A673 (cell line): ENCODE data around the gene ANKZF1. TPM values are rescaled to one million over a fixed set of nuclear protein-coding genes. Genes with fewer than 3 reads are reported as not detected.

Experiments
- BruUV-seq: library from RNA; stranded (reverse); fragments of 400-500 nt; replicated peaks from 2 replicates; lab custom pipeline; 2021; lab: Mats Ljungman, UMichigan
- CTCF ChIA-PET: fragments of 300-600 bp; sonication (Branson Sonifier 250); formaldehyde crosslinking; loops from one replicate; lab custom pipeline; 2022; ENCODE audit warnings: antibody characterized with exemption; lab: Charles Lee
- POLR2A ChIA-PET: fragments of 300-600 bp; sonication (Branson Sonifier 250); formaldehyde crosslinking; loops from one replicate; lab custom pipeline; 2022; ENCODE audit warnings: antibody characterized with exemption; ENCODE audit not compliant: low non-redundant PET; lab: Charles Lee
- DNase-seq: peaks from one replicate; pipeline ENCODE4 v3.0.0-alpha.2; 2015; ENCODE audit warnings: low spot score
- H3K27ac ChIP-seq: fragments of 200-600 bp; sonication (generic); 2 replicates; pipeline ENCODE4 v1.5.1; 2016; ENCODE audit warnings: mixed run types, low read depth, mild to moderate bottlenecking, mixed read lengths, antibody characterized with exemption, low read length; ENCODE audit not compliant: poor library complexity, severe bottlenecking
- H3K27me3 ChIP-seq: fragments of 200-600 bp; sonication (generic); replicated peaks from 2 replicates; pipeline ENCODE4 v1.6.1; 2017; ENCODE audit warnings: mixed run types, low read depth, mild to moderate bottlenecking, mixed read lengths, antibody characterized with exemption, low read length; ENCODE audit not compliant: insufficient read depth, poor library complexity
- H3K36me3 ChIP-seq: fragments of 200-600 bp; sonication (generic); 2 replicates; pipeline ENCODE4 v1.6.1; 2016; ENCODE audit warnings: mixed run types, mild to moderate bottlenecking, mixed read lengths, antibody characterized with exemption, low read length; ENCODE audit not compliant: insufficient read depth, poor library complexity, severe bottlenecking
- H3K4me1 ChIP-seq: fragments of 200-600 bp; sonication (generic); 2 replicates; pipeline ENCODE4 v1.6.1; 2017; ENCODE audit warnings: mixed run types, mild to moderate bottlenecking, mixed read lengths, antibody characterized with exemption, low read length; ENCODE audit not compliant: insufficient read depth, poor library complexity, severe bottlenecking
- H3K4me3 ChIP-seq: fragments of 200-600 bp; sonication (generic); 2 replicates; pipeline ENCODE4 v1.5.1; 2016; ENCODE audit warnings: low read depth, mixed run types, mild to moderate bottlenecking, mixed read lengths, low read length; ENCODE audit not compliant: poor library complexity, severe bottlenecking
- H3K9me3 ChIP-seq: fragments of 200-600 bp; sonication (generic); 2 replicates; pipeline ENCODE4 v1.6.1; 2016; ENCODE audit warnings: mixed run types, low read depth, mild to moderate bottlenecking, mixed read lengths, antibody characterized with exemption, low read length; ENCODE audit not compliant: poor library complexity, severe bottlenecking
- EZH2 ChIP-seq: fragments of 200-600 bp; sonication (generic); IDR thresholded peaks from 2 replicates; pipeline ENCODE4 v1.6.1; 2017; ENCODE audit warnings: borderline replicate concordance, low read depth, mild to moderate bottlenecking, mixed read lengths, antibody characterized with exemption, low read length; ENCODE audit not compliant: poor library complexity, severe bottlenecking
- intact Hi-C: fragments of 100-400 bp; cut with micrococcal nuclease; formaldehyde crosslinking; loops from one replicate; pipeline ENCODE4 v1.10.0; 2022; ENCODE audit not compliant: unreplicated experiment
- total RNA-seq: library from RNA; stranded (reverse); gene quantifications from 2 replicates; pipeline ENCODE4 v1.2.3, GENCODE V29; 2021
- TF ChIP-seq, protein P1 (sequence below): fragments of 300-800, 200-600 bp; sonication (generic); conservative IDR thresholded peaks from 2 replicates; pipeline ENCODE4 v1.5.1; 2017; ENCODE audit warnings: low read depth, mild to moderate bottlenecking, antibody characterized with exemption, low read length, moderate library complexity, mixed read lengths

ANKZF1 gene
- total RNA-seq, 1 experiment from 2014 or later, result 30.6 TPM

DNA sequence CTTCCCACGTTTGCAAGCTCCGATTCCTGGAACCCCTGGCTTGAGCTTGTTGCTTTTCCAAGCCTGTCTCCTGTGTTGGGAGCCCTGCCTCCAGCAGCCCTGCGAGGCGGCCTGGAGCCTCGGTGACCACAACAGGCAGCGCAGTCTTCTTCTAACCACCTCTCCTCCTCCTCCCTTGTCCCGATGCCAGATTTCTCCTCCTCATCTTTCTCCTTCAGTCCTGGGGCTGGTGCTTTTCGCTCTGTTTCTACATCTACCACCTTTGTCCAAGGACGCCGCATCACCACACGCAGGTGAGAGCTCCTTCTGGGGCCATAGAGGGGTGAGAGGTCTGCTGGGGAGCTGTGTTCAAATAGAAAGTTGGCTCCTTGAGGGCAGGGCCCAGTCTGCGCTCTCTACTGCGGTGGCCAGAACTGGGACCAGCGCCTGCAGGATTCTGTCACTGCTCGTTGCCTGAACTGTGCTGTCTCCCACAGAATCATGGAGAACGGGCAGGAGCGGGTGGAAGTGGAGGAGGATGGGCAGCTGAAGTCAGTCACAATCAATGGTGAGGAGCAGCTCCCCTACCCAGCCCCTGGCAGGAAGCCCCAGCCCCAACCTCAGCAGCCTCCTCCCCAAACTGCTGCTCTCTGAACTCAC lies 53.5 kb downstream of the ANKZF1 start:
- ChIA-PET POLR2A (no interaction called here), CTCF (no interaction called here)
- no peak for TF ChIP-seq EZH2
- TF ChIP-seq, protein P1, sequence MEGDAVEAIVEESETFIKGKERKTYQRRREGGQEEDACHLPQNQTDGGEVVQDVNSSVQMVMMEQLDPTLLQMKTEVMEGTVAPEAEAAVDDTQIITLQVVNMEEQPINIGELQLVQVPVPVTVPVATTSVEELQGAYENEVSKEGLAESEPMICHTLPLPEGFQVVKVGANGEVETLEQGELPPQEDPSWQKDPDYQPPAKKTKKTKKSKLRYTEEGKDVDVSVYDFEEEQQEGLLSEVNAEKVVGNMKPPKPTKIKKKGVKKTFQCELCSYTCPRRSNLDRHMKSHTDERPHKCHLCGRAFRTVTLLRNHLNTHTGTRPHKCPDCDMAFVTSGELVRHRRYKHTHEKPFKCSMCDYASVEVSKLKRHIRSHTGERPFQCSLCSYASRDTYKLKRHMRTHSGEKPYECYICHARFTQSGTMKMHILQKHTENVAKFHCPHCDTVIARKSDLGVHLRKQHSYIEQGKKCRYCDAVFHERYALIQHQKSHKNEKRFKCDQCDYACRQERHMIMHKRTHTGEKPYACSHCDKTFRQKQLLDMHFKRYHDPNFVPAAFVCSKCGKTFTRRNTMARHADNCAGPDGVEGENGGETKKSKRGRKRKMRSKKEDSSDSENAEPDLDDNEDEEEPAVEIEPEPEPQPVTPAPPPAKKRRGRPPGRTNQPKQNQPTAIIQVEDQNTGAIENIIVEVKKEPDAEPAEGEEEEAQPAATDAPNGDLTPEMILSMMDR, result no peak
- BruUV-seq, result no TSS peak
- Histone ChIP-seq H3K4me1 (peaks cover 16% of the 10 kb centered on the region), H3K36me3 (peaks cover 2% of the 10 kb centered on the region), H3K27me3 (no peaks in the 10 kb centered on the region), H3K27ac (no peak overlapping the region), H3K4me3 (no peak overlapping the region), H3K9me3 (no peaks in the 10 kb centered on the region)
- no peak for DNase-seq
- intact Hi-C loops, result no loop called here

DNA sequence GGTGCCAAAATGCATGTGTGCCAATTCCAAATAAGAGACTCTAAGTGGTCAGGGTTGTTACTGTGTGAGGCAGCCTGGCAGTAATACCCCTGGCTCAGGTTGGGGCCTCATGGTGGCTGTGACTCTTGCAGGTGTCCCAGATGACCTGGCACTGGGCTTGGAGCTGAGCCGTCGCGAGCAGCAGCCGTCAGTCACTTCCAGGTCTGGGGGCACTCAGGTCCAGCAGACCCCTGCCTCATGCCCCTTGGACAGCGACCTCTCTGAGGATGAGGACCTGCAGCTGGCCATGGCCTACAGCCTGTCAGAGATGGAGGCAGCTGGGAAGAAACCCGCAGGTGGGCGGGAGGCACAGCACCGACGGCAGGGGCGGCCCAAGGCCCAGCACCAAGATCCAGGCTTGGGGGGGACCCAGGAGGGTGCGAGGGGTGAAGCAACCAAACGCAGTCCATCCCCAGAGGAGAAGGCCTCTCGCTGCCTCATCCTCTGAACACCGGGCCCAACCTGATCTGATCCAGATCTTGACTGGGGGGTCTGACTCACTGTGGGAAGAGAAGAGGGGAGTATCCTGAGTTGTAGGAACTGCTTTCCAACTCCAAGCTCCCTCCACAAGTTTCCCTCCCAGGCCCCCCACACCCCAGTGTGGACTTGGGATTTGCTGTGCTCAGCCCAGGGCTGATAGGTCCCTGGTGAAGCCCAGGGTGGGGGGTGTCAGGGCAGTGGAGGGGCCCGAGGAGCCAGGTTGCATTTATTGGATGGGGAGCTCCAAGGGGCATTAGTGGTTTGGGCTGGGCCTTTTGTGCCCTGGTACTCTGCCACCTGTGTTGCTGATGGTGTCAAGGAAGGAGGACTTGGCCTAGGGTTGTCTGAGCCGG lies 55.1 kb downstream of the ANKZF1 start:
- TF ChIP-seq, protein P1, result no peak
- TF ChIP-seq EZH2, result no peak
- peaks cover 2% of the 10 kb centered on the region for H3K36me3 ChIP-seq
- CTCF ChIA-PET, result no interaction called here
- H3K27ac ChIP-seq, result no peak overlapping the region
- BruUV-seq, result no TSS peak
- no peak for DNase-seq
- no peak overlapping the region for H3K4me3 ChIP-seq
- H3K4me1 ChIP-seq, result peaks cover 11% of the 10 kb centered on the region
- intact Hi-C loops, result no loop called here
- H3K9me3 ChIP-seq, result no peaks in the 10 kb centered on the region
- no peaks in the 10 kb centered on the region for H3K27me3 ChIP-seq
- POLR2A ChIA-PET, result interaction anchor here (0.6 kb wide), 1 partner anchor 17 kb away, joined by 5 read pairs; no protein-coding TSS in a partner anchor

DNA sequence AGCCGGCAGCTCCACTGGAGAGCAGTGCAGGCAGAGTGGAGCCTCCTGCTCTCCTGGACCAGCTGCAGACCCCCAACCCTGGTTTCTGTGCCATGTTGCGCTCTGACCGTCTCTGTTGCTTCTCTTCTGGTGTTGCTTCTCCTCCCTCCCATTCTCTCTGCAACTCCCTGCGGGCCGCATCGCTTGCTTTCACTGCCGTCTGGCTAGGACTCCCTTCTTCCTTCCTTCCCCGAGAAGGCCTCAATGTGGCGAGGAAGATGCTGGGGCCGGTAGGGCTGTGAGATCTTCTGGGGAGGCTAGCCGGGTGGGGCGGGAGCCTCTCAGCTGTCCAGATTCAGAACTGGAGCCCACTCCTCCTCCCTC lies 55.7 kb downstream of the ANKZF1 start:
- intact Hi-C loops, result no loop called here
- Histone ChIP-seq H3K27ac (no peak overlapping the region), H3K27me3 (no peaks in the 10 kb centered on the region), H3K4me1 (peaks cover 8% of the 10 kb centered on the region), H3K9me3 (no peaks in the 10 kb centered on the region), H3K4me3 (no peak overlapping the region), H3K36me3 (peaks cover 2% of the 10 kb centered on the region)
- no TSS peak for BruUV-seq
- no peak for TF ChIP-seq EZH2
- TF ChIP-seq, protein P1, result no peak
- POLR2A ChIA-PET, result interaction anchor here (0.6 kb wide), 1 partner anchor 18 kb away, joined by 5 read pairs; no protein-coding TSS in a partner anchor
- DNase-seq, result no peak
- CTCF ChIA-PET, result no interaction called here
